NCI-H1105 treated with DMSO at 0.1 percent for 48 hours (cell line): ENCODE results near the gene CRYGB.

Experiments used
- DNase-seq: peaks from one replicate; lab custom pipeline; 2025; lab: John Stamatoyannopoulos, UW

Gene CRYGB

DNA sequence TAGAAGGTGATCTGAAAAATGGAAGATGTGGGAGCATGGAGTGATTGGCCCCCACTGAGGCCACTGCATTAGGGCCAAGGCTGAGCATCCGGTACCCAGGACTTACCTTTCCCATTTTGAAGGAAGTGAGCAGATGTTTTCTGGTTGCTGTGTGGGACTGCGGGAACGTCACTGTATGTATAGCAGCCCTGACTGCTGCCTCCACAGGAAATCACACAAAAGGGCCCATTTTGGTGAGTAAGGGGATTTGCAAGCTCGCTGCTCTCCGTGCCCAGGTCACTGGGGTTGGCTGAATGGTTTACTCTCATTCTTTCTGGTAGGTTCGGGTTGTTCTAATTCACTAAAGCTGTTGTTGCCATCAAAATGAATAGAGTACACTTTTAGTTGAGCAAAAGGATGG, at the start of gene CRYGB:
TSS of gene CRYGB (minus strand) at position 153 of the 400 bp plus-strand sequence. CDS start at position 115, 38 bp downstream.
- no peak for DNase-seq

GRCh38 chr2:208195531-208195930, 49.6 kb upstream of the CRYGB start:
- no peak for DNase-seq

- no peak for DNase-seq
These were observed 46.8 kb upstream of the CRYGB start for GRCh38 chr2:208192611-208193236.

DNA sequence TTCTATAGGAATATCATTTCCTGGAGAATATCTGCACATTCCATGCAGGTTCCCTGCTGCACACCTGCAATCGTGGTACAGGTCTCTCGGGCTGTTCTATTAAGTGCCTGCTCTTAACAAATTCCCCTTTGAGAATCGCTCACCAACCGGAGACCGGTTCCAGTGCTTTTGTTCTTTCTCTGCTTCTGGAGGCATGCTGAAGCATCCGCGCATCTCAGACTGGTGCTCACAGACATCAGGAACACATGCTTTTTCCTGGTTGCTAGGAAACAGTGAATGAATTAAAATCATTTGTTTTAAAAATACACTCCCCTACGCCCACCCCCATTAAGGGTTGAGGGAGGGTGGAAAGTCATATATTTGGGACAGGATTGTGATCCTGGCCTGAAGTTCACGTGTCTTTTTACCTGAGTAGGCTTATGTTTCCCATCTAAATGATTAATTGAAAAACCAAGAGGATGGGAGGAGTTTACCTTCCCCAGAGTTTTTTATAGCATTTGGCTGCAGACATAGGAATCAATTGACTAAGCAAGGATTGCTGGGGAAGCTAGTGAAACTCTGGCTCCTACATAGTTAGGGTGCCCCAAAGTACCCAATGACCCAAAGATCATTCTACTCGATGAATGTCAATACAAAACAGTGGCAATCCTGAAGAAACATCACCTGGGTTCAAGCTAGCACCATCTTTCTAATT, 44.0 kb upstream of the CRYGB start, which contains the start of gene C2orf80:
TSS of gene C2orf80 (minus strand) at position 221 of the 694 bp plus-strand sequence. CDS start 3,044 bp downstream, outside the sequence.
- DNase-seq: no peak

GRCh38 chr2:208189069-208189809, 43.3 kb upstream of the CRYGB start:
- no peak for DNase-seq

- no peak for DNase-seq
These were observed 40.9 kb upstream of the CRYGB start for GRCh38 chr2:208186893-208187292.

DNA sequence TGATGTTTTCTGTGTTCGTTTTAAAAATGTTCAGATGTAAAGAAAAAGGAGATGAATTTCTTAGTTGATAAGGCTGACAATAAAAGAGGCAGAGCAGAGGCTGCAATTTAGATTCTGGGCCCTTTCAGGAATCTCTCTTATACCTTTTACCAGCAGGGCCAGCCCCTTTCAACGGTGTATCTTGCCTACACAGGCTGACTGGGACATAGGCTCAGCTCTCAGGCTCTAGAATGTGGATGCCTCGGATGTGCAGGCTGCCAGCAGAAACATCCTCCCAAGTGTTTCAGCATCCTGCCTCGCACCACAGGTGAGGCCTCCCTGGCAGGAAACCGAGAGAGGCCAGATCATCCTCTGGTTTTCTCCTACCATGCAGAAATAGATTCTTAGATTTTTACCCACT, 40.5 kb upstream of the CRYGB start:
- DNase-seq: no peak

GRCh38 chr2:208183972-208184705, 38.2 kb upstream of the CRYGB start:
- DNase-seq: no peak

- no peak for DNase-seq
These were observed 37.6 kb upstream of the CRYGB start for GRCh38 chr2:208183526-208183925.

- no peak for DNase-seq
These were observed 36.9 kb upstream of the CRYGB start for GRCh38 chr2:208182835-208183234.

DNA sequence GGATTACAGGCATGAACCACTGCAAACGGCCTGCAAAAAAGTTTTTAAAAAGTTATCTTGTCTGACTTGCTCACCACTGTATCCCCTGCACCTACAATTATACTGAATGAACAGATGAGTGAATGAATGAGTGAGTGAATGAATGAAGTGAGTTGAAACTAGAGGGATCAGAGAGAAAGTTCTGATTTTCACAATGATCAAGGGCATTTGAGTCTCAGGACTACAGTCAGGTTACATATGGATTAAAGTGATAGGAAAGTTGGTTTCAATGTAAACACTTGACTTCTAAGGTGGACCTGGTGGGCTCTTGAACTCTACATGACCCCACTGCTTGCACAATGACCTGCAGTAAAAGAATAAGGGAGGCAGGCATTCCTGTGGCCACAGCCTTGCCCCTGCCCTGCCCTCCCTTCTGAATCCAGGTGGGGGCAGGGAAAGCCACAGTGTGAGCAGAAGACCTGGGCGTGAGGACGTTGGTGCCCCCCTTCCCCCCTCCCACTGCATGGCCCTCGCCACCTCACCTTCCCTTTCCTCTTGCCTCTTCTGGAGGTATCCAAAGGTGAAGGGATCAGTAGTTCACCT, 33.2 kb upstream of the CRYGB start:
- no peak for DNase-seq

GRCh38 chr2:208175840-208176153, 29.8 kb upstream of the CRYGB start:
- no peak for DNase-seq

GRCh38 chr2:208175069-208175839, 29.3 kb upstream of the CRYGB start:
- DNase-seq: peak; percentile 67

DNA sequence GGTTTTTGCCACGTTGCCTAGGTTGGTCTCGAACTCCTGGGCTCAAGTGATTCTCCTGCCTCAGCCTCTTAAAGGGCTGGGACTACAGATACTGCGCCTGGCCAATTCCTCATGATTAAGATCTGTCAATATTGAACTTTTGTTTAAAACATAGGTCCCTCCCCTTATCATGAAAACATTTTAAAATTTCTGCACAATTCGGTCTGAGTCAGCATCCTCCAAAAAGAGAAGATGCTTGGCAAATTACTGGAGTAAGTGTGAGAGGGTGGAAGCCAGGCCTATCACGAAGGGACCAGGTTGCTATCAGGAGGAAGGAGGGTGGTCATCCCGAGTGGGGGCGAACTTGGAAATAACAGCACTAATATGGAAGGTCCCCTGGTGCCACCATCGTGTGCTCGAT, 28.2 kb upstream of the CRYGB start:
- no peak for DNase-seq

DNA sequence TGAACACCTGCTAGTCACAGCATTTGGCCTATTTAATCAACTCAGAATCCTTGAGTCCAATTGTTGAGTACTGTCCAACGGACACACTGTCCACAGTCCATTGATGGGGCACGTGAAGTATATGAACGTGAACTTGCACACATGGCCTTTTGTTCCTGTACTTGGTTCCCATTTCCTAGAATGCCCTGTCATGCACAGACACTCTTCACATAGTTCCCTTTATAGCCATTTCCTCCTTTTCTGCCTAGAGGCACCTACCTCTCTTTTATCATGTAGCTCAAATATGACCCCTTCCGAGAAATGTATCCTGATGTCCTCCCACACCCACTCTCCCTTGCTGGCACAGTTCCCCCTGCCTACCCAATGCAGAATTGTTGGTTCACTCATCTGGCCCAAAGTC, 26.2 kb upstream of the CRYGB start:
- no peak for DNase-seq

GRCh38 chr2:208164951-208165755, 19.2 kb upstream of the CRYGB start:
- DNase-seq: no peak

- DNase-seq: no peak
These were observed 17.5 kb upstream of the CRYGB start, which contains the start of gene CRYGA for GRCh38 chr2:208163489-208163888. Gene CRYGA, minus strand, starts transcription at chr2:208163589. Its CDS starts 33 bp downstream, at chr2:208163556.

DNA sequence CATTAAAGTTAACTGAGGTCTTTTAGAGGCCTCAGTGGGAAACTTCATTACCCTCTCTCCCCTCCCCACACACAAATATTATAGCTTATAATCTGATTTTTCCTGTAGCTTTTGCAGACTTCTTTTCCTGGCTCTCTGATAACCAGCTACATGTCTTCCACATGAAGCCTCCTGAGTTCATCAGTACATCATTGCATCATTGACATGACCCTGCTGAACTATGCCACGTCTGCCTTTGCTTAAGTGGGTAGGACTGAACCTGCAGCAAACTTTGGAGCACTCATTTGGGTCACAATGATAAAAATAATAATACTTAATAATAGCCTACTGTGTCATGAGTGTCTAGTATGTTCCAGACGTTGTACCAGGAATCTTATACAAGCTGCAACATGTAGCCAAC, 10.5 kb upstream of the CRYGB start:
- no peak for DNase-seq

DNA sequence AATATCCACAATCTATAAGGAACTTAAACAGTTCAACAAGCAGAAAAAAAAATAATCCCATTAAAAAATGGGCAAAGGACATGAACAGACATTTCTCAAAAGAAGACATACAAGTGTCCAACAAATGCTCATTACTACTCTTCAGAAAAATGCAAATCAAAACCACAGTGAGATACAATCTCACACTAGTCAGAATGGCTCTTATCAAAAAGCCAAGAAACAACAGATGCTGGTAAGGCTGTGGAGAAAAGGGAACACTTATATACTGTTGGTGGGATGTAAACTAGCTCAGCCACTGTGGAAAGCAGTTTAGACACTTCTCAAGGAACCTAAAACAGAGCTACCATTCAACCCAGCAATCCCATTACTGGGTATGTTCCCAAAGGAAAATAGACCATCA, 7.2 kb upstream of the CRYGB start:
- peak; percentile 78 for DNase-seq

- no peak for DNase-seq
These were observed 5.0 kb upstream of the CRYGB start for GRCh38 chr2:208150956-208151355.
